T-cell (primary cell): ENCODE results near the gene VTI1A. TPM values are rescaled to one million over a fixed set of nuclear protein-coding genes. Genes with fewer than 3 reads are reported as not detected.

ENCODE experiments used
- ATAC-seq, 4 experiments: fragments of 200-7000 bp in 3 of 4; fragments of 150-1000 bp in 1 of 4; cut with Tn5 transposase; replicated peaks in 1 of 4; 1 replicate in 3 of 4; 2 replicates in 1 of 4; pipeline ENCODE4 v1.10.0; 2021; ENCODE audit warnings: moderate library complexity in 3 of 4, mild to moderate bottlenecking in 2 of 4, moderate number of reproducible peaks in 1 of 4
- CTCF ChIA-PET, 2 donors: fragments of 300-600 bp; sonication (Branson Sonifier 250); formaldehyde crosslinking; loops; one replicate each; lab custom pipeline; 2022; ENCODE audit warnings: antibody characterized with exemption in 2 of 2; lab: Charles Lee
- POLR2A ChIA-PET, 2 donors: fragments of 300-600 bp; sonication (Branson Sonifier 250); formaldehyde crosslinking; loops; one replicate each; lab custom pipeline; 2022; ENCODE audit warnings: antibody characterized with exemption in 2 of 2; lab: Charles Lee
- DNase-seq, 35 experiments: peaks; one replicate each; pipeline versions ENCODE4 v3.0.0 to v3.0.0-alpha.2; 2013 to 2023
- H3K27ac ChIP-seq: one replicate; pipeline ENCODE4 v1.5.1; 2013; ENCODE audit warnings: low read length
- H3K27me3 ChIP-seq, 2 experiments: replicated peaks in 1 of 2; 1 replicate in 1 of 2; 2 replicates in 1 of 2; pipeline versions ENCODE4 v1.6.1 to v1.7.0; 2013; ENCODE audit warnings: low read length in 1 of 2, mixed read lengths in 1 of 2; ENCODE audit not compliant: control insufficient read depth in 2 of 2, insufficient read depth in 2 of 2; ENCODE audit errors: extremely low read depth in 1 of 2
- H3K36me3 ChIP-seq, 2 donors: 1 replicate in 1 of 2; 2 replicates in 1 of 2; pipeline versions ENCODE4 v1.6.1 to v1.7.0; 2013; ENCODE audit warnings: low read length in 1 of 2; ENCODE audit not compliant: control insufficient read depth in 2 of 2, insufficient read depth in 1 of 2; ENCODE audit errors: extremely low read depth in 1 of 2
- H3K4me1 ChIP-seq, 2 experiments: 1 replicate in 1 of 2; 2 replicates in 1 of 2; pipeline versions ENCODE4 v1.6.1 to v1.7.0; 2013; ENCODE audit warnings: low read length in 2 of 2, mixed read lengths in 1 of 2; ENCODE audit not compliant: insufficient read depth in 2 of 2, control insufficient read depth in 1 of 2; ENCODE audit errors: extremely low read depth in 1 of 2
- H3K4me3 ChIP-seq, 2 donors: 1 replicate in 1 of 2; 2 replicates in 1 of 2; pipeline versions ENCODE4 v1.5.1 to v1.7.0; 2013; ENCODE audit warnings: mild to moderate bottlenecking in 2 of 2, low read length in 1 of 2, moderate library complexity in 1 of 2; ENCODE audit not compliant: control insufficient read depth in 1 of 2; ENCODE audit errors: extremely low read depth in 1 of 2
- H3K9me3 ChIP-seq: 2 replicates; pipeline ENCODE4 v1.7.0; 2013
- H3K27ac Mint-ChIP-seq, 2 donors: one replicate each; pipeline ENCODE4 v1.8.0; 2020 to 2021; ENCODE audit warnings: mild to moderate bottlenecking in 2 of 2, mixed read lengths in 2 of 2
- H3K27me3 Mint-ChIP-seq, 2 donors: one replicate each; pipeline ENCODE4 v1.8.0; 2021 to 2022; ENCODE audit warnings: mixed read lengths in 2 of 2
- H3K36me3 Mint-ChIP-seq: one replicate; pipeline ENCODE4 v1.8.0; 2021; ENCODE audit warnings: mixed read lengths
- H3K4me1 Mint-ChIP-seq, 3 donors: one replicate each; pipeline ENCODE4 v1.8.0; 2020 to 2022; ENCODE audit warnings: mixed read lengths in 3 of 3, mild to moderate bottlenecking in 1 of 3
- H3K4me3 Mint-ChIP-seq, 3 donors: one replicate each; pipeline ENCODE4 v1.8.0; 2020 to 2022; ENCODE audit warnings: mild to moderate bottlenecking in 3 of 3, mixed read lengths in 3 of 3, moderate library complexity in 3 of 3
- H3K9me3 Mint-ChIP-seq, 3 donors: one replicate each; pipeline ENCODE4 v1.8.0; 2020 to 2022; ENCODE audit warnings: mixed read lengths in 3 of 3
- WGBS: methylation state at CpG from one replicate; pipeline ENCODE4 v1.1.5; 2013; ENCODE audit warnings: missing lambda C conversion rate; ENCODE audit not compliant: insufficient coverage; 5-methylcytosine and 5-hydroxymethylcytosine counted together
- total RNA-seq, 35 experiments: library from RNA in 6 of 35; stranded (reverse) in 6 of 35; fragments of 120-200 nt in 1 of 35; gene quantifications; one replicate each; pipeline versions ENCODE4 v1.2.1 to v1.2.4 and lab custom pipeline; 2013 to 2026

Gene VTI1A
- total RNA-seq, 5 donors from 2014 or later (not counting 1 experiment from before 2014, with no cell fraction given): 41.3 to 53.6 (median 43.5) TPM

DNA sequence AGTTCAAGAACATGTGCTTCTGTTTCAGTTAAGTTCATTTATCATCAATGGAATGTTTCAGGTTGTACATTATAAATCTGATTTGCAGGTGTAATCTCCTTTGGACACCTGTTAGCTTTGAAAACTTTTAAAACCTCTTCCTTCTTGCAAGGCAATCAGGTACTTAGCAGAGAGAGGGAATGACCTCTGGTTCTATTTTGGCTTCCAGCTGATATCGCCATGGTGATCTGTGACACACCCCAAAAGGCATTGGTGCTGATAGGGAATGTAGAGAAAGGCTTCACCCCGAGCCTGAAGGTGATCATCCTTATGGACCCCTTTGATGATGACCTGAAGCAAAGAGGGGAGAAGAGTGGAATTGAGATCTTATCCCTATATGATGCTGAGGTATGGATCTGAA is 37.7 kb upstream of the VTI1A start:
- ChIA-PET POLR2A (no interaction called here), CTCF (interaction anchor here in 1 of 2 donors (1.4 kb wide), 1 partner anchor 63 kb away, joined by 4 read pairs; no protein-coding TSS in a partner anchor)
- Mint-ChIP-seq H3K27ac (no peak overlapping the region), H3K9me3 (no peaks in the 10 kb centered on the region), H3K36me3 (peaks cover 73% of the 10 kb centered on the region), H3K4me3 (no peak overlapping the region), H3K27me3 (no peaks in the 10 kb centered on the region), H3K4me1 (no peaks in the 10 kb centered on the region)
- 100% methylated on average over 2 of the region's 2 CpGs for WGBS
- H3K27ac ChIP-seq: no peak overlapping the region
- ATAC-seq (no peak), DNase-seq (no peak)
- H3K27me3 ChIP-seq: no peaks in the 10 kb centered on the region
- no peaks in the 10 kb centered on the region for H3K4me1 ChIP-seq
- H3K9me3 ChIP-seq: no peaks in the 10 kb centered on the region
- H3K36me3 ChIP-seq: peaks cover 0 to 89% of the 10 kb centered on the region in 2 donors
- no peak overlapping the region for H3K4me3 ChIP-seq

DNA sequence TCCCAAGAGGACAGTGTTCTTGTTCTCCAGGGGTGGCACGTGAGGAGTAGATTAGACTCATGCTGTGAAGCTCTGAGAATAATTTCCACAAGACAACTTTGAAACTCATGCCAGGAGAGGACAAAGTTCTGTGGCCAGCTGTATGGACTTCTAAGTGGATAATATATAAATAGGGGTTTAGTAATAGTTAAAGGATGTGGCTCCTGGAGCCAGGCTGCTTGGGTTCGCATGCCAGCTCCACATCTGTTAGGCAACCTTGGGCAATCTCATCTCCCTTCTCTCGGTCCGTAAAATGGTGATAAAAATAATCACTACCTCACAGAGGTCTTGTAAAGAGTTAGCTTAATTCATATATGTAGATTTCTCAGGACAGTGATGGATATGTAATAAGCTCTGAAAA is 37.3 kb upstream of the VTI1A start:
- no peak for ATAC-seq
- CTCF ChIA-PET: interaction anchor here in 1 of 2 donors (1.4 kb wide), 1 partner anchor 63 kb away, joined by 4 read pairs; no protein-coding TSS in a partner anchor
- no peak for DNase-seq
- H3K4me3 ChIP-seq: no peak overlapping the region
- H3K9me3 Mint-ChIP-seq: no peaks in the 10 kb centered on the region
- POLR2A ChIA-PET: no interaction called here
- H3K27ac ChIP-seq: no peak overlapping the region
- no CpG with 5 or more reads among the region's 4 CpGs for WGBS
- no peaks in the 10 kb centered on the region for H3K27me3 Mint-ChIP-seq
- no peaks in the 10 kb centered on the region for H3K4me1 ChIP-seq
- no peaks in the 10 kb centered on the region for H3K9me3 ChIP-seq
- no peak overlapping the region for H3K27ac Mint-ChIP-seq
- H3K27me3 ChIP-seq: no peaks in the 10 kb centered on the region
- no peak overlapping the region for H3K4me3 Mint-ChIP-seq
- H3K36me3 ChIP-seq: peaks cover 0 to 88% of the 10 kb centered on the region in 2 donors
- peaks cover 73% of the 10 kb centered on the region for H3K36me3 Mint-ChIP-seq
- no peaks in the 10 kb centered on the region for H3K4me1 Mint-ChIP-seq

DNA sequence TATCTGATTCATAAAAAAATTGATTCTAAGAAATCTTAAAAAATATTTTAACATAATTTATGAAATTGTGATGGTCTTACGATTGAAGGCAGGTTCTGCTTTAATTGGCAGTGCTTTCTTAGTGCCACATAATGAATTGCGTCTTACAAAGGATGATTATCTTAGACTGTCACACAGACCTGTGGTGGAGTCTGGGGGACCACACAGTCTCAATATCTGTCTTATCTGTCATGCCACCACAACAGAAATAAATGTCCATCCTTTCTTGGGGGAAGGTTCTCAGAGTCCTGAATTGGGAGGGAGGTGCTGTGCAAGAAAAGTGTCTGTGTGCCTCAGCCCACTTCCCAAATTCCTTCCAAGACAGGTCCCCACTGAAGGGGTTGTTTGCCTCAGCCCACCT is 34.3 kb upstream of the VTI1A start:
- WGBS: 100% methylated on average over 2 of the region's 2 CpGs
- DNase-seq (no peak), ATAC-seq (no peak)
- CTCF ChIA-PET: no interaction called here
- Mint-ChIP-seq H3K9me3 (no peaks in the 10 kb centered on the region), H3K4me1 (no peaks in the 10 kb centered on the region), H3K27me3 (no peaks in the 10 kb centered on the region), H3K4me3 (no peak overlapping the region), H3K27ac (no peak overlapping the region), H3K36me3 (peaks cover 69% of the 10 kb centered on the region)
- Histone ChIP-seq H3K9me3 (no peaks in the 10 kb centered on the region), H3K4me1 (no peaks in the 10 kb centered on the region), H3K4me3 (no peak overlapping the region), H3K27ac (no peak overlapping the region), H3K36me3 (peaks cover 4 to 83% of the 10 kb centered on the region in 2 donors), H3K27me3 (no peaks in the 10 kb centered on the region)
- POLR2A ChIA-PET: no interaction called here

DNA sequence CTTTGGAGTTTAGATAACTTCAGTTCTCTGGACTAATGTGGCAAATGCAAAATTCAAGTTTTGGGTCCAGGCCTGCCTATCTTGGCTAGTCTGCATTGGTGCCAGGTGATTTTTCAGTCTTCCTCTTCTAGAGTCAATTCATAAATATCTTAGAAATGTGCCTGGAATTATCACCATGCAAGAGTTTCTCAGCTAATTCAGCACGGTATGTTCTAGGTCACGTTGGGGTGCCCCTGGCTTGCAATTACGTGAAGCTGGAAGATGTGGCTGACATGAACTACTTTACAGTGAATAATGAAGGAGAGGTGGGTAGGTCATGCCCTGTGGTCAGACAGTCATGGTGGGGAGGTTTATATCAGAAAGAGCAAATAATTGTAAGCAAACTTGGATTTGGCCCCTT is 25.3 kb upstream of the VTI1A start:
- H3K9me3 ChIP-seq: no peaks in the 10 kb centered on the region
- Mint-ChIP-seq H3K9me3 (no peaks in the 10 kb centered on the region), H3K4me3 (no peak overlapping the region), H3K27me3 (no peaks in the 10 kb centered on the region), H3K4me1 (no peaks in the 10 kb centered on the region), H3K36me3 (peaks cover 51% of the 10 kb centered on the region), H3K27ac (no peak overlapping the region)
- H3K27ac ChIP-seq: no peak overlapping the region
- ATAC-seq (no peak), DNase-seq (no peak)
- H3K27me3 ChIP-seq: no peaks in the 10 kb centered on the region
- no peak overlapping the region for H3K4me3 ChIP-seq
- ChIA-PET POLR2A (interaction anchor here in 1 of 2 donors (0.7 kb wide), 1 partner anchor 22 kb away, joined by 3 read pairs; no protein-coding TSS in a partner anchor), CTCF (no interaction called here)
- WGBS: 100% methylated on average over 3 of the region's 3 CpGs
- H3K36me3 ChIP-seq: peaks cover 7 to 82% of the 10 kb centered on the region in 2 donors
- H3K4me1 ChIP-seq: no peaks in the 10 kb centered on the region

DNA sequence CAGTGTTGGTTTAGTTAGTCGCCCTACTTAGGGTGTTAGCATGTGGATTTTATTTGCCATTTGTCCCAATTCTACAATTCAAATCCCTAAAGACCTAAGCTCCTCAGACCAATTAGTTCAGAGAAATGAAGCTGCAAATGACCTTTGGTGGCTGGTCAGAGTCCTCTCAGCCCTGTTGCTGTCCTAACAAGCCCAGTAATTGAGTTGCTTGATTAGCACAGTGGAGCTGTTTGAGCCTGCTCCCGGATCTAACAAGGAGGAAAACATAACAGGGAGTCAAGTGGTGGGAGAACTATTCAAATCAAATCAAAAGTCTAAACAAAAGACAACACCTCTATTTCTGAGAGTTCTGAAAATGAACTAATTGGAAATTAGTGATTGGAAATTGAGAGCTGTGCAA is 22.4 kb upstream of the VTI1A start:
- CTCF ChIA-PET: interaction anchor here in 1 of 2 donors (1.2 to 1.8 kb wide), 3 partner anchors 9 to 48 kb away, joined by 3 to 5 read pairs (median 5); no protein-coding TSS in a partner anchor
- POLR2A ChIA-PET: interaction anchor here in 1 of 2 donors (0.8 kb wide), 1 partner anchor 16 kb away, joined by 9 read pairs; no protein-coding TSS in a partner anchor
- Mint-ChIP-seq H3K36me3 (peaks cover 56% of the 10 kb centered on the region), H3K4me1 (peaks cover 0 to 5% (median 0%) of the 10 kb centered on the region in 3 donors), H3K27ac (peak overlapping the region in 1 of 2 donors; percentile 12), H3K9me3 (no peaks in the 10 kb centered on the region), H3K27me3 (no peaks in the 10 kb centered on the region), H3K4me3 (no peak overlapping the region)
- H3K4me3 ChIP-seq: no peak overlapping the region
- peaks cover under 1 to 90% of the 10 kb centered on the region in 2 donors for H3K36me3 ChIP-seq
- no peak for ATAC-seq
- no peak for DNase-seq
- no peaks in the 10 kb centered on the region for H3K27me3 ChIP-seq
- WGBS: no CpG with 5 or more reads among the region's 2 CpGs
- H3K9me3 ChIP-seq: no peaks in the 10 kb centered on the region
- no peaks in the 10 kb centered on the region for H3K4me1 ChIP-seq
- no peak overlapping the region for H3K27ac ChIP-seq

DNA sequence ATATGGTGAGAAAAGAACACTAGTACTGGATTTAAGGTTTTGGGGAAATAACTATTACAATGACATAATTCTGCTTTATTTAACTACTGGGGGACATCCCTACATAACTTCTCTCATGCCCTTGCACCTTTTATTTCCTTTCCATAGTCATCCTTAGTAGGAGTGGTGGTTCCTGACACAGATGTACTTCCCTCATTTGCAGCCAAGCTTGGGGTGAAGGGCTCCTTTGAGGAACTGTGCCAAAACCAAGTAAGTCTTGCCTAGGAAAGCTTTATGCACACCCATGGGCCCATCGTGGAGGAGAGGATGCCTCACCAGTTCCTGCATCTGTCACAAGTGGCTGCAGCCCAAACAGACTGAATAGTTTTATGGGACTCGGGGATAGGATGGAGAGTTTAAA is 20.9 kb upstream of the VTI1A start:
- Histone ChIP-seq H3K27ac (no peak overlapping the region), H3K4me3 (no peak overlapping the region), H3K36me3 (peaks cover 4 to 90% of the 10 kb centered on the region in 2 donors), H3K27me3 (no peaks in the 10 kb centered on the region), H3K4me1 (no peaks in the 10 kb centered on the region), H3K9me3 (no peaks in the 10 kb centered on the region)
- H3K9me3 Mint-ChIP-seq: no peaks in the 10 kb centered on the region
- peaks cover 55% of the 10 kb centered on the region for H3K36me3 Mint-ChIP-seq
- ATAC-seq (no peak), DNase-seq (no peak)
- ChIA-PET POLR2A (no interaction called here), CTCF (interaction anchor here (0.7 to 1.8 kb wide), 6 partner anchors 9 to 991 kb away, joined by 3 to 5 read pairs (median 4); partner anchors contain the start of gene ACSL5 (in 1 of the 2))
- H3K27me3 Mint-ChIP-seq: no peaks in the 10 kb centered on the region
- peaks cover 0 to 5% (median 0%) of the 10 kb centered on the region in 3 donors for H3K4me1 Mint-ChIP-seq
- no peak overlapping the region for H3K4me3 Mint-ChIP-seq
- peak overlapping the region; percentile 18 to 38 for H3K27ac Mint-ChIP-seq
- no CpG with 5 or more reads among the region's 2 CpGs for WGBS
